B cell (primary cell): ENCODE measurements around the gene HAUS3. TPM values are rescaled to one million over a fixed set of nuclear protein-coding genes. Genes with fewer than 3 reads are reported as not detected.
A peak's percentile ranks its signal among the peaks of the same experiment; 100 is the strongest.

ENCODE experiments used
- ATAC-seq: fragments of 200-7000 bp; cut with Tn5 transposase; one replicate; pipeline ENCODE4 v1.10.0; 2021; ENCODE audit warnings: low read depth, mild to moderate bottlenecking, moderate number of reproducible peaks, moderate library complexity
- CTCF ChIA-PET: fragments of 350-600 bp; sonication (Branson Sonifier 250); formaldehyde crosslinking; loops from one replicate; lab custom pipeline; 2021; ENCODE audit warnings: antibody characterized with exemption, inconsistent platforms; lab: Charles Lee
- POLR2A ChIA-PET: fragments of 350-600 bp; sonication (Branson Sonifier 250); formaldehyde crosslinking; loops from one replicate; lab custom pipeline; 2021; ENCODE audit warnings: antibody characterized with exemption; lab: Charles Lee
- DNase-seq: peaks from one replicate; pipeline ENCODE4 v3.0.0; 2013
- H2AFZ ChIP-seq: 2 replicates; pipeline ENCODE4 v1.6.1; 2012; ENCODE audit warnings: mild to moderate bottlenecking, low read depth, low read length; ENCODE audit not compliant: insufficient read depth, poor library complexity, severe bottlenecking
- H3K27ac ChIP-seq, 2 donors: 1 replicate in 1 of 2; 2 replicates in 1 of 2; pipeline ENCODE4 v1.5.1; 2012 to 2013; ENCODE audit warnings: low read length in 2 of 2, mild to moderate bottlenecking in 2 of 2, moderate library complexity in 1 of 2
- H3K27me3 ChIP-seq, 4 experiments: fragments of 200-600 bp in 1 of 4; sonication (generic) in 1 of 4; replicated peaks in 1 of 4; 1 replicate in 2 of 4; 2 replicates in 2 of 4; pipeline versions ENCODE4 v1.6.1 to v1.7.0; 2013 to 2016; ENCODE audit warnings: low read length in 3 of 4, mild to moderate bottlenecking in 2 of 4, mixed read lengths in 1 of 4, moderate library complexity in 1 of 4; ENCODE audit not compliant: insufficient read depth in 4 of 4, control insufficient read depth in 3 of 4; ENCODE audit errors: control extremely low read depth in 1 of 4
- H3K36me3 ChIP-seq, 2 experiments: replicated peaks in 1 of 2; 1 replicate in 1 of 2; 2 replicates in 1 of 2; pipeline versions ENCODE4 v1.6.1 to v1.7.1; 2013; ENCODE audit warnings: low read length in 1 of 2; ENCODE audit not compliant: insufficient read depth in 2 of 2, control insufficient read depth in 1 of 2; ENCODE audit errors: control extremely low read depth in 1 of 2, extremely low read depth in 1 of 2
- H3K4me1 ChIP-seq, 2 donors: fragments of 200-600 bp in 1 of 2; sonication (generic) in 1 of 2; 1 replicate in 1 of 2; 2 replicates in 1 of 2; pipeline versions ENCODE4 v1.5.1 to v1.6.1; 2013 to 2017; ENCODE audit warnings: low read length in 2 of 2; ENCODE audit not compliant: control insufficient read depth in 2 of 2, insufficient read depth in 2 of 2
- H3K4me2 ChIP-seq: replicated peaks from 2 replicates; pipeline ENCODE3; 2012; ENCODE audit warnings: mild to moderate bottlenecking, low read depth, low read length; ENCODE audit not compliant: poor library complexity, severe bottlenecking
- H3K4me3 ChIP-seq, 5 experiments: fragments of 200-600 bp in 1 of 5; sonication (generic) in 1 of 5; 1 replicate in 3 of 5; 2 replicates in 2 of 5; pipeline versions ENCODE4 v1.5.1 to v1.7.0; 2011 to 2016; ENCODE audit warnings: low read length in 4 of 5, mild to moderate bottlenecking in 4 of 5, low read depth in 2 of 5, control low read depth in 1 of 5, moderate library complexity in 1 of 5; ENCODE audit not compliant: insufficient read depth in 1 of 5; ENCODE audit errors: control extremely low read depth in 1 of 5, extremely low read depth in 1 of 5
- H3K79me2 ChIP-seq: fragments of 200-600 bp; sonication (generic); one replicate; pipeline ENCODE4 v1.6.0; 2016; ENCODE audit warnings: low read length; ENCODE audit not compliant: control insufficient read depth, insufficient read depth
- H3K9ac ChIP-seq: fragments of 200-600 bp; sonication (generic); 2 replicates; pipeline ENCODE4 v1.6.1; 2017; ENCODE audit warnings: mild to moderate bottlenecking, low read length, moderate library complexity
- H3K9me3 ChIP-seq, 3 donors: one replicate each; pipeline versions ENCODE4 v1.6.1 to v1.7.1; 2013; ENCODE audit warnings: low read length in 2 of 3; ENCODE audit not compliant: control insufficient read depth in 2 of 3, insufficient read depth in 1 of 3; ENCODE audit errors: control extremely low read depth in 1 of 3
- H4K20me1 ChIP-seq: 2 replicates; pipeline ENCODE4 v1.6.0; 2012; ENCODE audit warnings: mild to moderate bottlenecking, low read length; ENCODE audit not compliant: insufficient read depth, control insufficient read depth, poor library complexity, severe bottlenecking
- H3K27ac Mint-ChIP-seq: one replicate; pipeline ENCODE4 v1.8.0; 2021; ENCODE audit warnings: mixed read lengths
- H3K27me3 Mint-ChIP-seq: one replicate; pipeline ENCODE4 v1.8.0; 2021; ENCODE audit warnings: mixed read lengths
- H3K4me1 Mint-ChIP-seq: one replicate; pipeline ENCODE4 v1.8.0; 2021; ENCODE audit warnings: mixed read lengths
- H3K4me3 Mint-ChIP-seq: one replicate; pipeline ENCODE4 v1.8.0; 2021; ENCODE audit warnings: mixed read lengths
- H3K9me3 Mint-ChIP-seq: one replicate; pipeline ENCODE4 v1.8.0; 2022; ENCODE audit warnings: mixed read lengths; ENCODE audit not compliant: insufficient read depth
- CTCF ChIP-seq: fragments of 200-600 bp; IDR thresholded peaks from one replicate; pipeline ENCODE4 v1.8.0; 2022; ENCODE audit warnings: antibody characterized with exemption, mild to moderate bottlenecking
- EZH2 ChIP-seq: IDR thresholded peaks from 2 replicates; pipeline ENCODE4 v1.6.1; 2012; ENCODE audit warnings: borderline replicate concordance, low read depth, mild to moderate bottlenecking, moderate library complexity, low read length; ENCODE audit not compliant: insufficient read depth, poor library complexity, severe bottlenecking
- WGBS: methylation state at CpG from one replicate; pipeline ENCODE4 v1.1.5; 2013; ENCODE audit warnings: missing lambda C conversion rate; ENCODE audit not compliant: insufficient coverage; 5-methylcytosine and 5-hydroxymethylcytosine counted together
- intact Hi-C: fragments of 100-400 bp; cut with micrococcal nuclease; formaldehyde crosslinking; loops from one replicate; pipeline ENCODE4 v1.10.0; 2022
- polyA plus RNA-seq: library from polyadenylated mRNA; depleted of rRNA; stranded (reverse); fragments of >200 nt; gene quantifications from 2 replicates; pipeline ENCODE4 v1.2.3, GENCODE V29; 2012
- total RNA-seq, 2 donors: library from RNA; stranded (reverse); fragments of 120-200 nt in 1 of 2; gene quantifications; 1 replicate in 1 of 2; 2 replicates in 1 of 2; pipeline versions ENCODE4 v1.2.3 to v1.2.4, GENCODE V29; 2013 to 2022

Gene HAUS3
- total and polyA plus RNA-seq, 2 donors (not counting 1 experiment from before 2014, with no cell fraction given): 8.2 to 26.5 TPM

GRCh38 chr4:2264481-2265041, 22.6 kb upstream of the HAUS3 start:
- DNase-seq (no peak), ATAC-seq (no peak)
- intact Hi-C loops: loop anchor here (10.0 kb wide), 1 partner anchor 430 kb away; no protein-coding TSS in a partner anchor
- H3K36me3 ChIP-seq: no peaks in the 10 kb centered on the region
- no peak for TF ChIP-seq CTCF
- TF ChIP-seq EZH2: no peak
- H3K27ac ChIP-seq: no peak overlapping the region
- H3K4me3 ChIP-seq: no peak overlapping the region
- peaks cover 10% of the 10 kb centered on the region for H3K4me1 Mint-ChIP-seq
- H3K79me2 ChIP-seq: peaks cover 22% of the 10 kb centered on the region
- H3K27ac Mint-ChIP-seq: no peak overlapping the region
- no peak overlapping the region for H3K4me2 ChIP-seq
- POLR2A ChIA-PET: interaction anchor here (0.6 to 3.0 kb wide), 2 partner anchors 22 to 340 kb away, joined by 5 to 20 read pairs; partner anchors contain the start of genes HAUS3 and POLN
- CTCF ChIA-PET: interaction anchor here (0.6 kb wide), 1 partner anchor 292 kb away, joined by 3 read pairs; no protein-coding TSS in a partner anchor
- H3K27me3 Mint-ChIP-seq: no peaks in the 10 kb centered on the region
- H4K20me1 ChIP-seq: peaks cover 17% of the 10 kb centered on the region
- H3K9me3 ChIP-seq: no peaks in the 10 kb centered on the region
- peak overlapping the region; percentile 76 for H3K4me3 Mint-ChIP-seq
- H3K4me1 ChIP-seq: peaks cover 23 to 34% of the 10 kb centered on the region in 2 donors
- H3K9me3 Mint-ChIP-seq: no peaks in the 10 kb centered on the region
- H3K27me3 ChIP-seq: no peaks in the 10 kb centered on the region
- 79% methylated on average over 6 of the region's 6 CpGs for WGBS
- H2AFZ ChIP-seq: no peak overlapping the region
- H3K9ac ChIP-seq: no peak overlapping the region

- Histone ChIP-seq H2AFZ (no peak overlapping the region), H3K36me3 (peaks cover 0 to 6% of the 10 kb centered on the region in 2 experiments), H3K4me2 (no peak overlapping the region), H3K4me3 (no peak overlapping the region), H3K27me3 (no peaks in the 10 kb centered on the region), H3K4me1 (peaks cover 23 to 41% of the 10 kb centered on the region in 2 donors), H3K27ac (no peak overlapping the region), H3K9ac (no peak overlapping the region), H3K79me2 (peaks cover 28% of the 10 kb centered on the region), H3K9me3 (no peaks in the 10 kb centered on the region), H4K20me1 (peaks cover 23% of the 10 kb centered on the region)
- WGBS: 81% methylated on average over 5 of the region's 6 CpGs
- CTCF ChIA-PET: interaction anchor here (1.3 kb wide), 1 partner anchor 90 kb away, joined by 6 read pairs; no protein-coding TSS in a partner anchor
- Mint-ChIP-seq H3K4me1 (peaks cover 13% of the 10 kb centered on the region), H3K27me3 (no peaks in the 10 kb centered on the region), H3K4me3 (peak overlapping the region; percentile 76), H3K27ac (peak overlapping the region; percentile 92), H3K9me3 (no peaks in the 10 kb centered on the region)
- ATAC-seq (no peak), DNase-seq (no peak)
- POLR2A ChIA-PET: interaction anchor here (3.0 kb wide), 1 partner anchor 21 kb away, joined by 20 read pairs; the partner anchor contains the start of genes HAUS3 and POLN
- TF ChIP-seq EZH2: no peak
- TF ChIP-seq CTCF: no peak
- intact Hi-C loops: loop anchor here (10.0 kb wide), 1 partner anchor 431 kb away; no protein-coding TSS in a partner anchor
These were observed 22.0 kb upstream of the HAUS3 start for GRCh38 chr4:2263926-2264321.
